Natural killer cell treated with Interleukin-12 subunit alpha and Interleukin-12 subunit beta and Interleukin-15 and Interleukin-18, amount 100 ng/mL, for 72 hours (primary cell): ENCODE data around the gene ASAP3. TPM values are rescaled to one million over a fixed set of nuclear protein-coding genes. Genes with fewer than 3 reads are reported as not detected.

ENCODE experiments used
- ATAC-seq, 2 donors: fragments of 150-1000 bp; cut with Tn5 transposase in 1 of 2; sonication (Bioruptor Pico), chemical (Tn5 transposase) in 1 of 2; 2 replicates each; pipeline ENCODE4 v1.10.0; 2021
- DNase-seq: peaks from one replicate; pipeline ENCODE4 v3.0.0; 2022; ENCODE audit warnings: low spot score
- H3K27ac Mint-ChIP-seq, 2 donors: 1 replicate in 1 of 2; 2 replicates in 1 of 2; pipeline ENCODE4 v1.8.0; 2022; ENCODE audit warnings: mixed read lengths in 2 of 2, mild to moderate bottlenecking in 1 of 2, moderate library complexity in 1 of 2
- H3K27me3 Mint-ChIP-seq, 2 donors: 1 replicate in 1 of 2; 2 replicates in 1 of 2; pipeline ENCODE4 v1.8.0; 2022; ENCODE audit warnings: mixed read lengths in 2 of 2
- H3K36me3 Mint-ChIP-seq: one replicate; pipeline ENCODE4 v1.8.0; 2022; ENCODE audit warnings: mixed read lengths
- H3K4me1 Mint-ChIP-seq, 2 donors: 1 replicate in 1 of 2; 2 replicates in 1 of 2; pipeline ENCODE4 v1.8.0; 2022; ENCODE audit warnings: low read depth in 2 of 2, mixed read lengths in 2 of 2, mild to moderate bottlenecking in 1 of 2
- H3K4me3 Mint-ChIP-seq: one replicate; pipeline ENCODE4 v1.8.0; 2022; ENCODE audit warnings: mixed read lengths
- H3K9me3 Mint-ChIP-seq: 2 replicates; pipeline ENCODE4 v1.8.0; 2022; ENCODE audit warnings: mixed read lengths
- total RNA-seq, 2 donors: library from RNA; stranded (reverse); gene quantifications; one replicate each; pipeline ENCODE4 v1.2.3, GENCODE V29; 2022

Gene ASAP3
- total RNA-seq, result not detected

DNA sequence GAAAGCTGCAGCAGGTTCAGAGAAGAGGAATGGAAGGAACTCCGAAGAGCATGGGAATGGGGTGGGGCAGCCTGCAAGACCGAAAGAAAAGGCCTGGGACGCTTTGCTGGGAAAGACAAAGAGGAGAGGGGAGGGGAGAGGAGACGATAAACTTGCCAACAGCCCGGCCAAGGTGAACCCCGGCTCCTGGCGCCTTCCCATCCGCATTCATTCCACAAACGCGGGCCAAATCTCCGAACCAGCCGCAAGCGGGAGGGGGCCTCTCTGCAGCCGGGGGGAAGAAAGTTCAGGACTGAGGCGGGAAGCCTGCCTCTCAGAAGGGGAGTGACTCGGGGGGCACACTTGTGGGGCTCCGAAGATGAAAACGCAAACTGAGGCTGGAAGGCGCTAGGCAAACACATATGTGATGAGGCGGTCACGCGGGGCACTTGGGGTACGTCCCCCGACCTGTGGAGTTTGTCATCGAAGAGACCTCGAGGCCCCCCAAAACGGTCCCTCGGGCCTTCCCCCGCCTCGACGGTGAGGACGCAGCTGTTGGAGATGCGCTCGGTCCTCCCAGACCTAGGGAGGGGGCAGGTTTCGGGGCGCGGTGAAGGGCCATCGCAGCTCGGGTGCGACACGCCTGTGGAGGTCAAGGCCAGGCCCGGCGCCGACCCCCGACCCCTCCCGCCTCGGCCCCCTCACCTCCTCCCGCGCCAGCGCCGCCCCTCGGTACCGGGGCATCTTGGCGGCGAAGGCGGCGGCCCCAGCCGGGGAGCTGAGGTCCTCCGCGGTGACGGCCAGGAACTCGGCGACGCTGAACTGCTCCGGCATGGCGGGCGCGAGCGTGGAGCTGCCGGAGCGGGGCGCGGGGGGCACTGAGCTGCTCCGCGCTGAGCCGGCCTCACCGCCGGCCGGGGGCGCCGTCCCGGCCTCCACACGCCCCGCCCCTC lies at the start of gene ASAP3:
Gene ASAP3 (minus strand): TSS at position 859 of the 932 bp plus-strand sequence. CDS start 46 bp downstream, at position 813.
- H3K27ac Mint-ChIP-seq, result no peak within 1 kb of the TSS
- peak within 1 kb of the TSS; percentile 77 for H3K4me3 Mint-ChIP-seq
- no peak for DNase-seq
- H3K36me3 Mint-ChIP-seq, result no peaks in the 10 kb centered on the region
- H3K4me1 Mint-ChIP-seq, result peaks cover 10 to 12% of the 10 kb centered on the region in 2 donors
- H3K27me3 Mint-ChIP-seq, result peaks cover 30 to 40% of the 10 kb centered on the region in 2 donors
- no peaks in the 10 kb centered on the region for H3K9me3 Mint-ChIP-seq
- no peak for ATAC-seq

DNA sequence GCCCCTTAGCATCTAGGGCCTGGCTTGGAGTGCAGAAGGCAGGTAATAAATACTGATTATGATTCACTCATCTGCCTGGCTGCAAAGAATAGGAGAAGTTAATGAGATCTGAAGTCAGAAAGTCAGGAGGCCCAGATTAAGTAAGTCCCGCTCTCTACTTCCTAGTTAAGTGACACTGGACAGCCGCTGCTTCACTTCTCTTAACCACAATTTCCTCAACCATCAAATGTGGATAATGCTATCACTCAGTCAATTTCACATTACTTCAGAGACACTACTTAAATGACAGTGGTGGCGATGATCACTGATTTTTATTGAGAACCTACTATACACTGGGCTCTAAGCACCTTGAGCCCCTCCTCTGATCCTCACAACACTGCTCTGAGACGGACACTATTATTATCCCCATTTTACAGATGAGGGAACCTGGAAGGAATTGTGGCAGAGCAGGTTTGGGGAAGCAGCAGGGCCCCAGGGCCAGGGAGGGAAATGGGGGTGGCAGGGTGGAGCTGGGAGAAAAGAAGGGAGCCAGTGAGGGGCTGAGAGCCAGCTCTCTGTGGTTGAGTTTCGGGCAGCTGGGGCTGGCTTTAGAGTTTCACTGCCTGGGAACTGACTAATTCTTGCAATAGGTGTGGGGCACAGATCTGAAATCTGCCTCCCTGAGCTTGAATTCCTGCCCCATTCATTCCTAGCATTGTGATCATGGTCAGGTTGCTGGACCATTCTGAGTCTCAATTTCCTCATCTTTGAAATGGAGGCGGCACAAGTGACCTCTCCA lies 49.5 kb upstream of the ASAP3 start:
- no peaks in the 10 kb centered on the region for H3K36me3 Mint-ChIP-seq
- peak overlapping the region; percentile 68 for H3K4me3 Mint-ChIP-seq
- H3K27me3 Mint-ChIP-seq, result no peaks in the 10 kb centered on the region
- H3K27ac Mint-ChIP-seq, result peak overlapping the region; percentile 29 to 57
- DNase-seq, result no peak
- H3K4me1 Mint-ChIP-seq, result peaks cover 28 to 41% of the 10 kb centered on the region in 2 donors
- ATAC-seq, result peak; percentile 74 to 76
- H3K9me3 Mint-ChIP-seq, result no peaks in the 10 kb centered on the region

DNA sequence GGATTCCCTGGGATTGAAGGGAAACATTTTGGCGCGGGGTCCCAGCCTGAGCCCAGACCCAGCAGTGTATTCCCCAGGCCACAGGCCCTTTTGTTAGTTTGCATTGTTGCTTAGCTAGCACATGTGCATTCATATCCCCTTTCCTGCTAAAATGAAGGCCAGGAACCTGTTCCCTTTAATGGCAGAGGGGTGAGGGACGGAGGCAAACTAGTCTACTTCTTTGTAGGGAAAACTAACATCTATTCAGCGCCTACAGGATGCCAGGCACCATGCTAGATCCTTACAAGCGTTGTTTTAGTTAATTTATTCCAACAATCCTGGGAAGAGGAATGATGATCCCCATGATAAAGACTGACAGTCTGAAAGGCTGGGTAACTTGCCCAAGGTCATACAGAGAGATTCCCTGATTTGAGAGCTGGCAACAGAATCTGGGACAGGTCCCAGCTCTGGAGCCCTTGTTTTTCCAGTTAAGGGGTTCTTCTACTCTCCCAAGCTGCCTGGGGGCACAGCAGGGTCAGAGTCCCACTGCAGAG lies 47.6 kb upstream of the ASAP3 start:
- no peaks in the 10 kb centered on the region for H3K27me3 Mint-ChIP-seq
- H3K4me3 Mint-ChIP-seq, result peak overlapping the region; percentile 93
- H3K27ac Mint-ChIP-seq, result peak overlapping the region; percentile 76 to 83
- DNase-seq, result no peak
- H3K9me3 Mint-ChIP-seq, result no peaks in the 10 kb centered on the region
- peaks cover 43 to 56% of the 10 kb centered on the region in 2 donors for H3K4me1 Mint-ChIP-seq
- no peaks in the 10 kb centered on the region for H3K36me3 Mint-ChIP-seq
- ATAC-seq, result no peak

DNA sequence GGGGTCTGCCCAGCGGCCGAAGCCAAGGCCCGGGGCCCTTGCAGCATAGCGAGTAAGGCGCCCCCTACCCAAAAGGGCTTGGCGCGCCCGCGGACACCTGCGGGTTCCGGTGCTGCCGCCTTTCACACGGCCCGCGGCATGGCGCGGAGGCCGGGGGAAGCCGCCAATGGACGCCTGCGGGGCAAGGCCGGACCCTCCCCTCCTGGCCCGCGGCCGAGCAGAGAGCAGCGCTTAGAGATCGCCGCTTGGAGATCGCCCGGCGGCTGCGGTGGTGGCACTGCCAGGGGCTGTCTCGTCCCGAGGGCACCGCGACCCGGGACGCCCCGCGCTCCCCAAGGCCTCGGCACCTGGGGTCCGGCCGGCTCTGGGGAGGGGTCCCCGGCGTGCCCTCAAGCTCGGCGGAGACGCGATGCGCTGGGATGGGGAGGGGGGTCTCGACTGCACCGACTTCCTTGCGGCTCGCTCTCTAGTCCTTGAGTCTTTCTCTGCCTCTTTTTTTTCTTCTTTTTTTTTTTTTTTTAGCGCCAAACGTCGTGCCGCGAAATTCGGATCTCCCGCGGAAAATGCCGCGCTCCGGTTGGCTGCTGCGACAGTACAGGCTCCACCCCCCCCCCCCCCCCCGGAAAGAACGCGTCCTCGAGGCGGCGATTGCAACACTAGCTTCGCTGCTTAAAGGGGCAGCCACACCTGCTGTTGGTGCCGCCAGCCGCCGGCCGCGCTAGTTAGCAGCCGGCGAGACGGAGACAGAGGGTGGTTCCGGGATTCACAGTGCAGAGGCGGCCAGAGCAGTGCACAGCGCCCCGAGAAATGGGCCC lies 47.0 kb upstream of the ASAP3 start, which contains the start of gene E2F2:
Gene E2F2 (minus strand): TSS at position 487 of the 815 bp plus-strand sequence. CDS start 440 bp downstream, at position 47.
- peak within 1 kb of the TSS; percentile 76 to 83 for H3K27ac Mint-ChIP-seq
- peak; percentile 84 for DNase-seq
- H3K4me1 Mint-ChIP-seq, result peaks cover 48 to 63% of the 10 kb centered on the region in 2 donors
- peak within 1 kb of the TSS; percentile 93 for H3K4me3 Mint-ChIP-seq
- no peaks in the 10 kb centered on the region for H3K9me3 Mint-ChIP-seq
- no peaks in the 10 kb centered on the region for H3K27me3 Mint-ChIP-seq
- ATAC-seq, result peak; percentile 70 to 86
- H3K36me3 Mint-ChIP-seq, result no peaks in the 10 kb centered on the region

DNA sequence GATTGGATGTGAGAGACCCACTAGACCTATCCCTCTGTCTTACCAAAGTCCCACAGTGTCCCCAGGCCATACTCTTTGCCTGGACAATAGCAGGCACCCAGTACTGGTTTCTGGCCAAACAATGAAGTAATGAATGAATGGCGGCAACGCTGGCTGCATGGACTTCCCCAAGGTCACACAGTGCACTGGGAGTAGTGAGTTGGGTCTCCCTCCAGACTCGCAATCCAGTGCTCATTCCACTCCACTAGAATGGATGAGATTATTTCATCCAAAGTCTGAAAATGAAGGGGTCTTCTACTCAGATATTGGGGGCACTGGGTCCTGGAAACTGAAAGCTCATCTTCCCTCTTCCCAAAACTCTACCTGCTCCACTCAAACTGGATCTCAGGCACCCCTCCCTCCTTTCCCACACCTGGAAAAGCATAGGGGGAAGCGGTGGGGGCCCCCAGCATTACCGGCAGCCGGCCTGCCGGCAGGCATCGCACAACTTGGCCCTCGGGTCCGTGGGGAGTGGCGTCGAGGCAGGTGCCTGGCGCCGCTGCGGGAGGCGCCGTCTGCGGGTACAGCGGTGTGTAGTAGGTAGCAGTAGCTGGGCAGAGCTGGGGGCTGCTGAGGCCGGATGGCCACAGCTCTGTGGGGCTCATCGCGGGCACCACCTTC lies 46.2 kb upstream of the ASAP3 start:
- peak in 1 of 2 donors; percentile 1 for ATAC-seq
- H3K9me3 Mint-ChIP-seq, result no peaks in the 10 kb centered on the region
- DNase-seq, result no peak

DNA sequence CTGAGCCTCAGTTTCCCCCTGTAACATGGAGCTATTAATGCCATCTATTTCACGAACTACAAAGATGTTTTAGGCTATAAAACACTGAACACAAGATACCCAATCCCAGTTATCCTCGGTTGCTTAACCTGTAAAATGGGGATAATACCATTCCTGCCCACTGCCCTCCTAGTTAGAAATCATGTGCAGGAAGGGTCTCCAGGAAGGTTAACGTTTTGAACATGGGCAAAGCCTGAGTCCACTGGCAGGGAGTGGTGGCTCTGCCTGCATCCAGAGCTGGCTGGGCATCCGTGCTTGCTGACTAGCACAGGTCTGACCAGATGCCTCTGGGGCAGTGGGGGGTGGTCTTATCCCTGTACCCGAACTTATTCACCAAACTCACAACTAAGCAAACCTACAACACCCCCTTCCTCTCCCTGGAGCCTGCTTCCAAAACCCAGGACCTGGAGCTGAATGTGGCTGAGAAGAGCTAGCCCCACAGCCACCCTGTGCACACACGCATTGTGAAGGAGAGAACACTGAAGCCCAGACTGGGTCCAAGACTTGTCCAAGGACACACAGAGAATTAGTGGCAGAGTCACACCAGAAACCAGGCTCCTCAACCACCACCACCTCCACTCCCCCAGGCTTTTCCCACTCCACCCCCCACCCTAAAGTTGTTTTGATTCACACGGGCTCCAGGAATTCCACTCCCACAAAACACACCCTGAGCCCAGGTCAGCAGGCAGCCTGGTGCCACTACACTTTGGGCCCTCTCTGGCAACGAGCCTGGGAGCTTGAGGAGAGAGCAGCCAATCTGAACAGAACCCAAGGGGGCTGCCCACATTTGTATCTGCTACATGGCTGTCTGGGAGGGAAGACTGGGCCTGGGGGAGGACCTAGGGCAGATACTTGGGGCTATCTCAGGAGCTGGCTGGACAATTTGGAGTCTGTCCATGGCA lies 45.4 kb upstream of the ASAP3 start:
- DNase-seq, result no peak
- no peaks in the 10 kb centered on the region for H3K9me3 Mint-ChIP-seq
- no peaks in the 10 kb centered on the region for H3K36me3 Mint-ChIP-seq
- peaks cover 58 to 70% of the 10 kb centered on the region in 2 donors for H3K4me1 Mint-ChIP-seq
- H3K27ac Mint-ChIP-seq, result peak overlapping the region; percentile 58 to 61
- no peaks in the 10 kb centered on the region for H3K27me3 Mint-ChIP-seq
- H3K4me3 Mint-ChIP-seq, result peak overlapping the region; percentile 76
- ATAC-seq, result no peak

More for the DNA sequence above, 46.2 kb upstream of the ASAP3 start:
- Mint-ChIP-seq H3K4me3 (peak overlapping the region; percentile 76), H3K27me3 (no peaks in the 10 kb centered on the region), H3K36me3 (no peaks in the 10 kb centered on the region), H3K4me1 (peaks cover 55 to 70% of the 10 kb centered on the region in 2 donors), H3K27ac (no peak overlapping the region)

DNA sequence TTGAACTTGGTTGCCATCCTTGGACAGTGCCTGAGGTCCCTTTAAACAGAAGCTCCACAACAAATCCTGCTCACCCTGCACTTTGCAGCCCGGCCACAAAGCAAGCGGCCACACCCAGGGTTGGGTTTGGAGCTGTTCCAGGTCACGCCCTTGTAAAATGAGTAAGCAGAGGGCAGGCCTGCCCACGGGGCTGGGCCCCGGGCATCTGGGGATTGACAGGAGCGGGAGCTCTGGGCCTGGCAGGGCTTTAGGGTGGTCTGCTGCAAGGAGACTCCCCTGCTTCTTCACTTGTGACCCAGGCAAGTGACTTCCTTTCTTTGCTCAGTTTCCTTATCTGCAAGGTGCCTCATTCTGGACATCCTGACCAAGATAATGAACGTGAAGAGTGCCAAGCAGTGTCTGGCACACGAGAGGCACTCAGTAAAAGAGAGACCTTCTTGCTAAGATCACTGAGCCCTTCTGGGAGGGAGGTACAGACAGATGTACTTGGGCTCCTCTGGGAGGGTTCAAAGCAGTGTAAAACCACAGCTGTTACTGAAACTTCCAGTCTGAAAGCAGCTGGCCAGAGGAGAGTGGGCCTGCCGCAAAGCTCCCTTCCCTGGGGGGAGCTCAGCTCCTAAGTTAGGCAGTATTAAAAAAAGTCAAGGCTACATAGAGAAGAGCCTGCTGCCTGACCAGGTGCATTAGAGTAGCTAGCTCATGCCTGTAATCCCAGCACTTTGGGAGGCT lies 44.4 kb upstream of the ASAP3 start:
- H3K9me3 Mint-ChIP-seq, result no peaks in the 10 kb centered on the region
- peak overlapping the region; percentile 76 for H3K4me3 Mint-ChIP-seq
- ATAC-seq (peak; percentile 68 to 73), DNase-seq (peak; percentile 67)
- H3K27me3 Mint-ChIP-seq, result no peaks in the 10 kb centered on the region
- H3K4me1 Mint-ChIP-seq, result peaks cover 54 to 64% of the 10 kb centered on the region in 2 donors
- peak overlapping the region; percentile 58 to 61 for H3K27ac Mint-ChIP-seq
- no peaks in the 10 kb centered on the region for H3K36me3 Mint-ChIP-seq

DNA sequence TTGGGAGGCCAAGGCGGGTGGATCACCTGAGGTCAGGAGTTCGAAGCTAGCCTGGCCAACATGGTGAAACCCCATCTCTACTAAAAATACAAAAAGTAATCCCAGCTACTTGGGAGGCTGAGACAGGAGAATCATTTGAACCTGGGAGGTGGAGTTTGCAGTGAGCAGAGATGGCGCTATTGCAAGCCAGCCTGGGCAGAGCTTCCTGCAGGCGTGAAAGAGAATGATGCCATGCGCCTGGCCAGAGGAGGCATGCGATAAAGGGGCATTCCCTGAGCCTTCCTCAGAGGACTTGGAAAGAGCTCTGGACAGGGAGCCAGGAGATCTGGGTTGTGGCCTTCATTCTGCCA lies 43.9 kb upstream of the ASAP3 start:
- Mint-ChIP-seq H3K27me3 (no peaks in the 10 kb centered on the region), H3K4me1 (peaks cover 50 to 60% of the 10 kb centered on the region in 2 donors), H3K4me3 (peak overlapping the region; percentile 76), H3K9me3 (no peaks in the 10 kb centered on the region), H3K27ac (peak overlapping the region in 1 of 2 donors; percentile 61), H3K36me3 (no peaks in the 10 kb centered on the region)
- ATAC-seq, result no peak
- DNase-seq, result no peak

DNA sequence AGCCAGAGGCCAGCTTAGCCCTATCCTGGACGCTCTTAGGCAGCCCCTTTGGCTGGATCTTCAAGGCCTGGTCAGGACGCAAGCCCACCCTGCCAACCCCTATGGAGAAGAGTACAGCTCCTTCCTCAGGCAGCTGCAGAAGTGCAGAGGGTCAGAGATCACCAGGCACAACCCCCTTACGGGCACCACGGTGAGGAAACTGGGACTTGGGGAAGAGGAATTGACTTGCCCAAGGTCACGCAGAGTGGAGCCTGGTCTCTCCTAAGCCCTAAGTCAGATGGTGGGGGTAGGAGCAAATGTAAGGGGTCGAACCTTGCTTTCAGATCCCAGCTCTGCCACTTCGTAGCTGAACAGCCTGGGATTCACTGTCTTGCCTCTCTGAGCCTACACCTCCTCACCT lies 43.4 kb upstream of the ASAP3 start:
- Mint-ChIP-seq H3K4me3 (peak overlapping the region; percentile 45), H3K27ac (peak overlapping the region in 1 of 2 donors; percentile 12), H3K9me3 (no peaks in the 10 kb centered on the region), H3K27me3 (no peaks in the 10 kb centered on the region), H3K4me1 (peaks cover 54 to 62% of the 10 kb centered on the region in 2 donors), H3K36me3 (no peaks in the 10 kb centered on the region)
- DNase-seq, result no peak
- no peak for ATAC-seq

DNA sequence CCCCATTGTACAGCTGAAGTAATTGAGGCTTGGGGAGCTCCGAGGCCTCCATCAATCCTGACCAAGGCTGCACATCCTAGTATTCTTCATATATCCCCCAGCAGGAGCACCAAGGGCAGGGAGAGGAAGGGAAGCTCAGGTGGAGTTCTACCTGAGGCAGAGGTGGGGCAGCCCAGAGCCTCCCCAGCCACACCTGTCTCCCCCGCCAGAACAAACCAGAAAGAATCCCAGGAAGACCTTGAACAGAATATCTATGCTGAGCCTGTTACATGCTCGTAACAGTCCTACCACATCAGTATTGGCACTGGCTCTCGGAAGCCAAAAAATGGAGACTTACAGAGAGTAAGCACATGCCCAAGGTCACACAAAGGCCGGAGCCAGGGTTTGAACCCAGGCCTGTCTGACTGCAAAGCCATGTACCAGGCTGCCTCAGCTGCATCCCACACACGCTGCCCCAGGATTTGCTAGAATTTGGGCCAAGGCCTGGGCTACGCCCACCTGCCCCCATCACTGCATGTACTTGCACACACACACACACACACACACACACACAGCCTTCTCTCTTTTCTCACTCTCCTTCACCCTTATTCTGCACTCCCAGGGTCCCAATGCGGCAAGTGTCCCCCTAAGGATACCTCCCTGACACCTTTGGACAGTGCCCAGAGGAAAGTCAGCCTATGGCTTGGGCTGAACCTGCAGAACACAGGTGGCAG lies 42.5 kb upstream of the ASAP3 start:
- peak overlapping the region; percentile 83 to 92 for H3K27ac Mint-ChIP-seq
- no peaks in the 10 kb centered on the region for H3K36me3 Mint-ChIP-seq
- no peak for DNase-seq
- ATAC-seq, result no peak
- peaks cover 60 to 69% of the 10 kb centered on the region in 2 donors for H3K4me1 Mint-ChIP-seq
- H3K9me3 Mint-ChIP-seq, result no peaks in the 10 kb centered on the region
- no peaks in the 10 kb centered on the region for H3K27me3 Mint-ChIP-seq
- peak overlapping the region; percentile 74 for H3K4me3 Mint-ChIP-seq
